IPS-NIHi7 (cell line): Measurements from ENCODE around the gene STARD3.

Experiments
- DNase-seq: peaks from one replicate; pipeline ENCODE4 v3.0.0; 2012; ENCODE audit warnings: mixed read lengths; ENCODE audit errors: extremely low spot score

Gene STARD3

DNA sequence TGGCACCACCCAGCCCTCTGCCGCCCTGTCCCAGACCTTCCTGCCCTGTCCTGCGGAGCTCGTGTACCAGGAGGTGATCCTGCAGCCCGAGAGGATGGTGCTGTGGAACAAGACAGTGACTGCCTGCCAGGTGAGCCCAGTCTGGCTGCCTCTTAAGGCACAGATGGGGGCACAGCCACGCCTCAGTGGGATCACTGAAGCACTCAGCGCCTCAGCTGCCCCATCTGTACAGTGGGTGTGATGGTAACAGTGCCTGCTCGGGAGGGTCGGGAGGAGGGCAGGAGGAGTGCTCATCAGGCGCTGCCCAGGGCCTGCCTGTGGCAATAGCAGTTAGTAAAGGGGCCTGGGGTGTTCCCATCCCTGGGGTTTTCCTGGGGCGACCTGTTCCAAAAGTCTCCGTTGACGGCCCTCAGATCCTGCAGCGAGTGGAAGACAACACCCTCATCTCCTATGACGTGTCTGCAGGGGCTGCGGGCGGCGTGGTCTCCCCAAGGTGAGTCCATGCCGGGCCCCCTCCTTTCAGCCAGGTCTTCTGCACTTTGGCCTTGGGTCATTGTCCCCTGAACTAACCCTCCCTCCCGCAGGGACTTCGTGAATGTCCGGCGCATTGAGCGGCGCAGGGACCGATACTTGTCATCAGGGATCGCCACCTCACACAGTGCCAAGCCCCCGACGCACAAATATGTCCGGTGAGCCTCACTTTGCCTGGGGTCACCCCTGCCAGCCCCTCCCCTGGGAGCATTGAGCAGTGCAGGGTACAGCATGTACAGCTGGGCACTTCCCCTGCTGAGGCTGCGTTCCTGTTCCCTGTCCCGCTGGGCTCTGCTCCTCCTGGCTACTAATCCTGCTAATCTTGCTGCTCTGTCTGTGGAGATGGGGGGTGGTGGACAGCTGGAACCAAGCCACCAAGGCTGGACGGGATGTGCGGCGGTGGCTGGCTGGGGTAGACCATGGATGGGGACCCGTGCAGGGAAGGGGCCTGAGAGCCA lies 23.7 kb downstream of the STARD3 start:
- DNase-seq: no peak

DNA sequence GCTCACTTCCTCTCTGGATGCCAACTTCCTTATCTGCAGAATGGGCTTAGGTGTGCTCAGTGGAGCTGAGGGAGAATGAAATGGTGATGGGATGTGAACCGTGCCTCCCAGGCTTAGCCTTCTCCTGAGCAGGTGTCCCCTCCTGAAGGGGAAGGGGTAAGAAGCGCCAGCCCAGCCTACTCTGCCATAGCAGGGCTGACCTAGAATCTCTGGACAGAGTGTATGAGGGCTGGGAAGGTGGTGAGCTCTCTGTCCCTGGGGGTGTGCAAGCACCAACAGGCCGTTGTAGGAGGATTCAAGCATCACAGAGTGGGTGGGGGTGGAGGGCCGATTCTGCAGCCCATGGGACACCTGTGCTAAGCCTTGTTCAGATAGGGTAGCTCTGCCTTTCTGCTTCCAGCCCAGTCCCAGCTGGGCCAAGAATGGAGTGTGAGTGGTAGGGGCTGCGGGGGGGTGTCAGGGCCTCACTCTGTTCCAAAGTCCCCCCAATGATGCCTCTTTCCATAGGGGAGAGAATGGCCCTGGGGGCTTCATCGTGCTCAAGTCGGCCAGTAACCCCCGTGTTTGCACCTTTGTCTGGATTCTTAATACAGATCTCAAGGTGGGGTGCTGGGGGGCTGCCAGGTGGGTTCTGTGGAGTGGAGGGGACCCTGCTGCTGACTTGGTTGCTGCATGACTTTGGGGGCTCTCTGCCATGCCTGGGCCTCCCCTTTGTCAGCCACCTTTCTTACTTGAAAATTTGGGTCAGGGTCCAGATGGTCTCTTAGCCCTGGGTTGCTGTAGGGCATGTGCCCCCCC lies 25.0 kb downstream of the STARD3 start:
- no peak for DNase-seq

DNA sequence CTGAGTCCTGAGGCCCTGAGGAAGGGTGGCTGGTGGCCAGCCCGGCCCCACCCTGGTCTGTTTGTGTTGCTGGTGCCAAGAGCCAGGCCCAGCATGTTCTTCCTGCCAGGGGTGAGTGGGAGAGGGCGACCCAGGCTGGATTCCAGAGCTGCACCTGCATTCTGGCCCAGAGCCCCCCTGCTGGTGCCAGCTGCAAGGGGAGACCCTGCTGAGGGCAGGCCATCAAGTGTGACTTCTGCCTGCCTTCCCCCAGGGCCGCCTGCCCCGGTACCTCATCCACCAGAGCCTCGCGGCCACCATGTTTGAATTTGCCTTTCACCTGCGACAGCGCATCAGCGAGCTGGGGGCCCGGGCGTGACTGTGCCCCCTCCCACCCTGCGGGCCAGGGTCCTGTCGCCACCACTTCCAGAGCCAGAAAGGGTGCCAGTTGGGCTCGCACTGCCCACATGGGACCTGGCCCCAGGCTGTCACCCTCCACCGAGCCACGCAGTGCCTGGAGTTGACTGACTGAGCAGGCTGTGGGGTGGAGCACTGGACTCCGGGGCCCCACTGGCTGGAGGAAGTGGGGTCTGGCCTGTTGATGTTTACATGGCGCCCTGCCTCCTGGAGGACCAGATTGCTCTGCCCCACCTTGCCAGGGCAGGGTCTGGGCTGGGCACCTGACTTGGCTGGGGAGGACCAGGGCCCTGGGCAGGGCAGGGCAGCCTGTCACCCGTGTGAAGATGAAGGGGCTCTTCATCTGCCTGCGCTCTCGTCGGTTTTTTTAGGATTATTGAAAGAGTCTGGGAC lies 25.8 kb downstream of the STARD3 start:
- no peak for DNase-seq

- DNase-seq: peak; percentile 50
Observed at GRCh38 chr17:39663340-39663687, 26.4 kb downstream of the STARD3 start.

DNA sequence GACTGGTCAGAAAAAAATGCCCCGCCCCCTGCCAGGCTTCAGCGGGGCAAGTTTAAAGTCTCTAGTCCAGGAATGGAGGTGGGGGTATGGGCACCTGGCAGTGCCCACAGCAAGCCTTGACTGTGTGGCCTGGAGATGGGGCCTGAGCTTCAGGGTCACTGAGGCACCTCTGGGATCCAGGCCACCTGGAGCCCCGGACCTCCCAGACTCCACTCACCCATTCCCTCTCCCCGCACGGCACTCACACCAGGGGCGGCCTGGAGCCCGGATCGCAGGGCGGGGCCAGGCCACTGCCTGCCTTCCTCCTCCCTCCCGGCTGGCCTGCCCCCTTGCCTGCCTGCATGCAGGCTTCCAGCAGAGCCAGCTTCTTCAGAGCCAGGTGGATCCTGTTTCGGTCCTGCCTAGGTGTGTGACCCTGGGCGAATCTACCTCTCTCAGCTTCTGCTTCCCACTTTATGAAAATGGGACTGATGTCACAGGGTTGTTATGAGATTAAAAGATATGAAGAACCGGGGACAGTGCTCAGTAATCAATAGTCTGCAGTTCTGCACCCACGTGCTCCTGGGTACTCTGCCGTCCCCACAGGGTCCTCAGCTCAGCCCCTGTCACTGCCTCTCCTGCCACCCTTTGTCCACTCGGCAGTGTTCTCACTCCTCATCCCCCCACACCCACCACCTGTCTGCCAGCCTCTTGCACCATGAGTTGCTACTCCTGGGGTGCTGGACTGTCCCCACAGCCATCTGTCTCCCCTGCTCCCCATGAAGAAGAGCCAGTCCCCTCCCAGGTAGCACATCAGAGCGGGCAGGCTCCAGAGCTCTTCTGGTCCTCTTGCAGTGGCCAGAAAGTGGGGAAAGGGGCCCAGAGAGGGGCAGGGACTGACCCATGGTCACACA lies 27.0 kb downstream of the STARD3 start:
- DNase-seq: peak; percentile 87

DNA sequence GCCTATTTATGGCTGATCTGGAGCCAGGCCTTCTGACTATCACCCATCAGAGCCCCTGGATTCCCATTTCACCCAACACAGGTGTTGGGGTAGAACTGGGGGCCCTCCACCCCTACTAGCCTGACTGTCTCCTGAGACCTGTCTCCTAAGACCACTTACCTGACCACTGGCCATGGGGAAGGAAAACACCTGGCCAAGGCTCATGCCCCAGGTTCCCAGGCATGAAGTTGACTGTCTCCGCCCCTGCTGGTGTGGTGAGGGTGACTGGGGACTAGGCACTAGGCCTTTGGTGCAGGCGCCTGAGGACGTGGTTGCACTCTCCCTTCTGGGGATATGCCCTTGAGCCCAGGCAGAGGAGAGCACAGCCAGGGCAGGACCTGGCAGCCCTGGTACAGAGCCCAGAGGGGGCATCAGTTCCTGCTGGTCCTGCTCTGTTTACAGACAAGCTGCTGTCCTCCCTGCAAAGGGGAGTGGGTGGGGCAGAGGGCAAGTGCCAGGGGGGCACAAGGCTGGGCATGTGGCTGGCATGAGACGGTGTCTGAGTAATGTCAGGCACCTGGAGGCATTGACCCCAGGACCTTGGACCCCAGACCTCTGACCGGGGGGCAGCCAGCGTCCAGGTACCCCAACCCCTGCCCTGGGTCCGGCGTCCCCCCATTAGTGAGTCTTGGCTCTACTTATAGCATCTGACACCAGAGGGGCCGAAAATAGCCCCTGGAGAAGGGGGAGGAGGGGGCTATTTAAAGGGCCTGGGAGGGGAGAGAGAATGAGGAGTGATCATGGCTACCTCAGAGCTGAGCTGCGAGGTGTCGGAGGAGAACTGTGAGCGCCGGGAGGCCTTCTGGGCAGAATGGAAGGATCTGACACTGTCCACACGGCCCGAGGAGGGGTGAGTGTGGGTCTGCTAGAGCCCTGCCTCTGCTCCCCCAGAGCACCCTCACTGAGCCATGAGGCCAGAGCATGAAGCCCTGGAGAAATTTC lies 27.9 kb downstream of the STARD3 start, which contains the start of gene TCAP:
Gene TCAP (plus strand): TSS at position 769 of the 981 bp plus-strand sequence. CDS start 11 bp downstream, at position 780.
- DNase-seq: no peak

- DNase-seq: no peak
Observed at GRCh38 chr17:39665642-39666224, 28.8 kb downstream of the STARD3 start.

- no peak for DNase-seq
Observed at GRCh38 chr17:39666231-39666600, 29.3 kb downstream of the STARD3 start.

DNA sequence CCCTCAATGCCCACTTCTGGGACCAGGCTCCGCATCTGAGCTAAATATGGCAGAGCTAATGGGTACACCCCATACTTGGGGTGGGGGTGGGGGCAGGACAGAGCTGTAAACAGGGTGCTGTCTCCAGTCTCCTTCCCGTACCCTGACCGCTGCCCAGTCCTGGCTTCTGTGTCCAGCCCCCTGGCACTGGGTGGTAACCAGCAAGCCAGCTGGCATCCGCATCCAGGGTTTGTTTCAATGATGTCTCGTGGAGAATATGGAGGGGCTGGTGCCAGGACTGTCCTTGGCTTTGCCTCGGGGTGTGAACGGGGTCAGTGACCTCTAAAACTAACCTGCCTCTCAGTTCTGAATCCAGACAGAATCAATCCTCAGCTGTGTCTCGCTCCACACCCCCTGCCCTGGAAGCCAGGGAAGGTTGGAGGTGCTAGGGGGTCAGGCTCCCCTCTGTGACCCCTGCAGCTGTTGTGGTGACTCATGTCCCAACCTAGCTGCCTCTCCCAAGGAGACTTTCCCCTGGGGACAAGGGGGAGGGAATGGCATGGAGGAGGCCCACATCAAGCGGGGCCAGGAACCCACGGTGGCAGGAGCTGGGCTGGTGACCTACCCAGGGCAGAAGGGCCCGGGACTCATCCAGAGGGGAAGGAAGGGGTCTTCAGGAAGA lies 29.8 kb downstream of the STARD3 start:
- DNase-seq: no peak

GRCh38 chr17:39667262-39667944 lies 30.5 kb downstream of the STARD3 start:
- DNase-seq: no peak

GRCh38 chr17:39667945-39668924 lies 31.3 kb downstream of the STARD3 start, which contains the start of gene PNMT:
TSS of gene PNMT (plus strand) at chr17:39668453. CDS start at chr17:39668476, 23 bp downstream.
- peak; percentile 76 for DNase-seq

DNA sequence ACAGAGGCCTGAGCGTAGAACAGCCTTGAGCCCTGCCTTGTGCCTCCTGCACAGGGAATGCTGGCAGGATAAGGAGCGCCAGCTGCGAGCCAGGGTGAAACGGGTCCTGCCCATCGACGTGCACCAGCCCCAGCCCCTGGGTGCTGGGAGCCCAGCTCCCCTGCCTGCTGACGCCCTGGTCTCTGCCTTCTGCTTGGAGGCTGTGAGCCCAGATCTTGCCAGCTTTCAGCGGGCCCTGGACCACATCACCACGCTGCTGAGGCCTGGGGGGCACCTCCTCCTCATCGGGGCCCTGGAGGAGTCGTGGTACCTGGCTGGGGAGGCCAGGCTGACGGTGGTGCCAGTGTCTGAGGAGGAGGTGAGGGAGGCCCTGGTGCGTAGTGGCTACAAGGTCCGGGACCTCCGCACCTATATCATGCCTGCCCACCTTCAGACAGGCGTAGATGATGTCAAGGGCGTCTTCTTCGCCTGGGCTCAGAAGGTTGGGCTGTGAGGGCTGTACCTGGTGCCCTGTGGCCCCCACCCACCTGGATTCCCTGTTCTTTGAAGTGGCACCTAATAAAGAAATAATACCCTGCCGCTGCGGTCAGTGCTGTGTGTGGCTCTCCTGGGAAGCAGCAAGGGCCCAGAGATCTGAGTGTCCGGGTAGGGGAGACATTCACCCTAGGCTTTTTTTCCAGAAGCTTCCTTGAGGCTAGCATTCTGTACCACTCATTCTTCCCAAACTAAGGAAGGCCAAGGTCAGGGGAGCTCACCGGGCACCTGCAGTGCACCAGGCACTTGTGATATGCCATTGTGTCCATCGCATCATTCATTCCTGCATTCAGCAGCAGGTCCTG lies 33.2 kb downstream of the STARD3 start:
- DNase-seq: no peak

- no peak for DNase-seq
Observed at GRCh38 chr17:39670746-39671145, 33.8 kb downstream of the STARD3 start.

GRCh38 chr17:39671651-39672521 lies 34.9 kb downstream of the STARD3 start:
- peak; percentile 86 for DNase-seq
